Right hindlimb (tissue), 1 donor: ENCODE data around the gene GLP1R.

Experiments
- DNase-seq: peaks from one replicate; pipeline ENCODE4 v3.0.0-alpha.2; 2018

GLP1R gene

GRCh38 chr6:39048481-39049399, at the start of gene GLP1R:
Gene GLP1R (plus strand): TSS chr6:39048781. CDS start chr6:39048841, 60 bp downstream.
- DNase-seq: no peak

GRCh38 chr6:39003072-39003471, 45.5 kb upstream of the GLP1R start:
- no peak for DNase-seq

DNA sequence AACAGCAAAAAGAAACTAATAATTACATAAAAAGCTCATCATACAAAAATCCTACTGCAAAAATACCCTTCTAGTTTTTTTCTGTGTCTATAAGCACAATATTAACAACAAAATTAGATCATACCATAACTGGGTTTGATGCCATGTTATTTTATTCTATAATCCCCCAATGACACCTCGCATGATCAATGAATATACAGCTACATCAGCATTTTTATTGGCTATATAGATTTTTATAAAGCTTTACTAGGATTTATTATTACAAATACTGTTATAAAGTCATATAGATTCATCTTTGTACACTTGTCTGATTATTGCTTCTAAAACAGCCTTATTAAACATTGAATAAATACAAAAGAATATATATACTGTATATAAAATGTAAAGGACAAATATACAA, 45.1 kb upstream of the GLP1R start:
- DNase-seq: no peak

- DNase-seq: no peak
These were observed 43.8 kb upstream of the GLP1R start for GRCh38 chr6:39004801-39005200.

GRCh38 chr6:39005774-39006173, 42.8 kb upstream of the GLP1R start:
- no peak for DNase-seq

- DNase-seq: no peak
These were observed 41.0 kb upstream of the GLP1R start for GRCh38 chr6:39007575-39007974.

GRCh38 chr6:39008737-39009136, 39.8 kb upstream of the GLP1R start:
- DNase-seq: no peak

DNA sequence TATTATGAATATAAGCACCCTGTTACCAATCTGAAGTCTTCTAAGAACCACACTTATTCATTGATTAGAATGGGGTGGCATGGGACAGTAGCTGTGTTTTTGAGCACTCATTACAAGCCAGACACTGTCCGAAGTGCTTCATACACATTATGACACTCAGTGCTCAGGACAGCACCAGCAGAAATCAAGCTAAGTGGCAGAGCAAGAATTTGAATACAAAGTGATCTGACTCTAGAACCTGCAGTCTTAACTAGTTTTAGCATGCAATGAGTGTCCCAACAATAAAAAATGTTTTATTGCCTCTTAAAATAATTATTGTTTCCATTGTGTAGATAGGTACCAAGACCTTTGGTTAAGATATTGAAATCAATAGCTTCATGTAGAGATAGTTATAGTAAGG, 39.1 kb upstream of the GLP1R start:
- no peak for DNase-seq

DNA sequence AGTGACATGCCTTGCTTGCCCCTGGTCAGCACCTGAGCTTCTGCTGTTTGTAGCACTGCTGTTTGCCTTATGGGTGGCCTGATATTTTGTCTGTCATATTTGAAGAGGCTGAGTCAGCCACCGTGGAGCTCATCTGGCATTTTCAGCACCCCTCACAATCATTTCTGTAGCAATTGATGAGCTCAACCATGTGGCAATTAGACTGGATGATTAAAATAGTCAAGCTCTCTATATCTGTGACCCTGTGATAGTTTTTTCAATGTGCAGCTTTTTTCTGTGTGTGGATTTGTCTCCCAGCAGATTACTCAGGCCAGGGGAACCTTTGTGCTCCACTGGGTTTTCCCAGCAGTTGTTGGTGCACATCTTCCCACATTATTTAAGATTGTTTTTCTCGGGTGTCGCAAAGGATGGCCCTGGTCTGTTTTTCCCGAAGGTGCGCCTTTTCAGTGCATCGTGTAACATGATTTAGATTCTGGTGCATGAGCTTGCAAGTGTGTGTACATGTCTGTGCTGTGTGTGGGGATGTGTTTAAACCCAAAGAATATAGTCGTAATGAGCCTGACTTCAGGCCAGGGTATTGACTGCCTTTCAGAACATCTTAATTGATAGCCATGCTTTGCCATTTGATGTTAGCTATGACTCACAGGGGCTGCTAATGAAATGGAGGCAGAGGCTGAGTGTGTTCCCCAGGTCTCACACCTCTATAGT, 31.6 kb upstream of the GLP1R start:
- no peak for DNase-seq

GRCh38 chr6:39017547-39017880, 31.1 kb upstream of the GLP1R start:
- DNase-seq: no peak

DNA sequence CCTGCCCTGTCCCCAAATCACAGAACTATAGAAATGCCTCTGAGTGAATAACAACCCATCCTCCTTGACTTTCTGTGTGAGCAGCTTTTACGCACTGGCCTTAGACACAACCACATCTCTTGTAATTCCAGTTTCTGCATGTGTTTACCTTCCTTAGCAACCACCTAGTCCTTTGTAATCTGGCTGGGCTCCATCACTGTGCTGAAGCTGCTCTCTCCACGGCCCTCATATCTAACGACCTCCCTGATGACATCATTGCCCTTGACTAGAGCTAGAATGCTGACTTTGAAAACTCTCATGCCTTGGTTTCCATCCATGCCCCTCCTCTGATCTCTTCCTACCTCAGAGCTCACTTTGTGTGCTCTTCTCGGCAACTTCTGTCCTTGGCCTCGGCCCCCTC, 30.5 kb upstream of the GLP1R start:
- DNase-seq: no peak

GRCh38 chr6:39020136-39020535, 28.4 kb upstream of the GLP1R start:
- no peak for DNase-seq

DNA sequence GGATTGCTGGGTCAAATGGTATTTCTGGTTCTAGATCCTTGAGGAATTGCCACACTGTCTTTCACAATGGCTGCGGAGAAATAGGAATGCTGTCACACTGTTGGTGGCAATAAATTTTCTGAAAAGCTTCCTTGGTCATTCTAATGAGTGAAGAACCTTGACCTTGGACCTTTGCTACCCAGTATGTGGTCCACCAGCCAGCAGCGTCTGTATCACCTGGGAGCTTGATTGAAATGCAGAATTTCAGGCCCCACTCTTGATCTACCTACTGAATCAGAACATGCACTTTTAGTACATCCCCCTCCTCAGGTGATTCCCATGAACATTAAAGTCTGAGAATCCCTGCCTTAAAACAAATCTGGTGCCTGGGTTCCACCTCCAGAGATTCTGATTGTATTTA, 27.5 kb upstream of the GLP1R start:
- DNase-seq: no peak

GRCh38 chr6:39021779-39022178, 26.8 kb upstream of the GLP1R start:
- no peak for DNase-seq

DNA sequence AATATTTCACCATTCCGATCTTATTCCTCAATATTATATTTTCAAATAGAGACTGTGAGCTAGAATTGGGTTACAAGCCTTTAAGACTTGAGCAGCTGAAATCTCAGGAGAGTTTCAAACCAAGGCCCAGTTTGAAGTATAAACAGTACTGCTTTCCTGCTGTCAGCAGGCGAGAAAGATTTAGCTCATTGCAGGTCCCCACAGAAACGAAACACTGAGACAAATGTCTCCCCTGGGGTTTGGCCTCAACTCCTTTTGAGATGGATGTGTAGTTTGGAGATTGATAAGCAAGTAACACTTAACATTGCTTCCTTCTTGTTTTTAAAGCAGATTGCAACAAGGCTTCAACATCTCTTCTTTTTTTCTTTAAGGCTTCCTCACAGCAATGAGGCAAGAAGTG, 22.4 kb upstream of the GLP1R start:
- no peak for DNase-seq

DNA sequence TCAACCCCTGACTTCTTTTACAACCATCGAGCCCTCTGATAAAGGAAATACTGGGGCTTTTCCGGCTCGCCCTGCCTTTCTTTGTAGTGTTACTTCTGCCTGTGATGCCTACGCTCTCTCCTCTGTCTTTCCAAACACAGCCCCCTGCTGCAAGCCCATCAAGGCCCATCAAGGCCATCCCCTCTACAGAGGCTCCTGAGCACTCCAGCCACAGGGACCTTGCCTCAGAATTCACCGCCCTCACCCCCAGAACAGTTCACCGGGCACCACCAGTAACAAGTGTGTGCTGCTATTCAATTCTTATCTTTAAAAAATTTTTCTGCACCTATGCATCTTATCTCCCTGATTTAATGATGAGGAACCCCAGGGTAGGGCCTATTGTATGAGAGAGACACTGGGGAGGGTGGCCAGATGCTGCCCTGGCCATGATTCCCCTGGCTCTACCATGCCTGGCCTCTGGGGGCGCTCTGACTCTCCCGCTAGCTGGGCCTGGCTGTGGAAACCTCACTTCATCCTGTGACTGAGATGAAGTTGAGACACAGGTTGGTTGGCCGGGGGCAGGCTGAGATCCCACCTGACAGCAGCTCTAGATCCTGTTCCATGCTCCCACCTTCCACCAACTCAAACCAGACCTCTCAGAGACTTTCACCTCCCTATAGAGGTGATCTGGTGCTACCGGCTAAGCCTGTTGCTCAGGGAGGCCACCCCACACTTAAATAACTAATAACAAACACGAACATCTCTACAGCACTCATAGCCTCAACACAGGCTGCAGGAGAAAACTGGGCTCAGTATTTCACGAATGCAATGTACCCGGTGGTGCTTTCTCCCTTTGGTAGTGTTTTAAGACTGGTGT, 19.2 kb upstream of the GLP1R start:
- no peak for DNase-seq

- no peak for DNase-seq
These were observed 12.9 kb upstream of the GLP1R start for GRCh38 chr6:39035681-39036080.

DNA sequence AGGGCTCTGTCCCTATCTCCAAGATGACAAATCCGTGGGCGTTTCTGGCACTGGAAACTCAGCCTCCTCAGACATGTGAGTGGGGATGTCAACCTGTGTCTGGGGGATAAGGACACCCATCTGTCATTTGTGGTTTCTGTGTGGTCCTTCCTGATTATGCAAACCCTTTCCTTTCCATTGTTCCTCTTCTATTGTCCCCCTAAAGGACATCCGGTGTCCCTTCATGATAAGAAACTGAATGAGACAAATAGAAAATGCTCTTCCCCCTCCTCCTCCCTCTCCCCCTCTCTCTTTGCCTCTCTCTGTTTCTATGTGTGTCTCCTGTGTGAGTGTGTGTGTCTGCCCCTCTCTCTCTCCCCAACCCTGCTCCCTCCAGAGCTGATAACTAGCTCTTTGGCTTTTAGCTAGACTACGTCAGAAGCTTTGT, 11.5 kb upstream of the GLP1R start:
- no peak for DNase-seq

DNA sequence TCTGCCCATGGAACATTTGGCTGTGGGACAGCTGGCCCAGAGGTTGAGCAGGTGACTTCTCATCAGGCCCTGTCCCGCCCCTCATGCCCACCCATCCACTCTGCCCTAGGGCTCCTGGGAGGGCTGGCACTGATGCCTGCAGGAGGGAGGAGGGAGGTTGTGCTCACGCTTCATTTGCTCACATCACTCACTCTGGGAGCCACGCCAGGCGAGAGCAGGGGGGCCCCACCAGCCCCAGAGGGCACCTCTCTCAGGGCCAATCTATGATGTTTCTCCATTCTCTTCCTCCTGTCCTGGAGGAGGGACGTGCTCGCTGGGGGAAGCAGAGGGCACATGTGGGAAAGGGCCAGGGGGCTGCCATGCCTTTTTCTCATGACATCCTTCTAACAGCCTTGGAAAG, 10.9 kb upstream of the GLP1R start:
- no peak for DNase-seq

GRCh38 chr6:39040080-39040673, 8.4 kb upstream of the GLP1R start:
- DNase-seq: no peak

DNA sequence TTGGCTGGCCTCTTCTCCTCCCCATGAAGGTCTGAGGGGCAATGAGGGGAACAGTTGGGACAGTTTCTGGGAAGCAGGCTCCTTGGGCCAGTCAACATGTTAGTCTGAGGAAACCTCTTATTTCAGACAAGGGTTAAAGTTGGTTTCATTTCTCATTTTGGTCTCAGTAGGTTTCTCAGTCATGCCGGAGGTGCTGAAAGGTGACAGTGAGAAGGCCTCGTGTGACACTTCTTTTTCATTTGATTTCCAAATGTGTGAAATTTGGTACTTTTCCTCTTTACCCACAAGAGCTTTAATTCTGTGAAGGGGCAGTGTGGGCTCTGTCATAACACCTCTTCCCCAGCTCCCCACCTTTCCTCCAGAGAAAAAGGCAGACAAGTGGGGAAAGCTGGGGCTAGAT, 7.5 kb upstream of the GLP1R start:
- DNase-seq: no peak

- no peak for DNase-seq
These were observed 4.8 kb upstream of the GLP1R start for GRCh38 chr6:39043776-39044175.

DNA sequence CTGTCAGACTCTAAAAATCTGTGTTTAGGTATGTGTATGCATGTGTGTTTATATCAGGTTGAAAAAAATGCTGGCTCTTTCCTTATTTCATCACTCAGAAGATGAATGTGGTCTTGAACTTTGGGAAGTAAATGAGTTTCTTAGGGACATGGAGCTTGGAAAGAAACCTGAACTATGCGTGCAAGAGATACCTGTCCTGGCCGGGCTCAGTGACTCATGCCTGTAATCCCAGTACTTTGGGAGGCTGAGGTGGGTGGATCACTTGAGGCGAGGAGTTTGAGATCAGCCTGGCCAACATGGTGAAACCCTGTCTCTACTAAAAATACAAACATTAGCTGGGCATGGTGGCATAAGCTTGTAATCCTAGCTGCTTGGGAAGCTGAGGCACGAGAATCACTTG, 4.4 kb upstream of the GLP1R start:
- no peak for DNase-seq
